Measurements from ENCODE around the gene LSP1.

DNA sequence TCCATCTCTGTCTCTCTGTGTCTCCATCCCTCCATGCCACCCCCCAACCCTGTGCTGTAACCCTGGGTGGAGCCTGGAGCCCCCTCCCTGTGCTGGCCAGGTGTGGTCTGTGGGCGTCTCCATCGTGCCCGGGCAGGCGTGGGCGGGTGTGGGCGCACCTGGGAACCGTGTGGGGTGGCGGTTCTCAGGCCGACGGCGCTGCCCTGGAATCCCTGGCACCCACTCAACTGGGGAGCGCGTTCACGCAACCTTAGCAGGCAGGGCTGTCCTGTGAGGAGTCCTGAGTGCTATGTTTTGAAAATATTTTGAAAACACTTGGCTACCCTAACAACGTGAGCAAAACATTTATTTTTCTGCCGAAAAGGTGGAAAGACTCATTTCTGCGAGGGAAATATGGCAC is 71.3 kb downstream of the LSP1 start:
- TF ChIP-seq, protein P1, sequence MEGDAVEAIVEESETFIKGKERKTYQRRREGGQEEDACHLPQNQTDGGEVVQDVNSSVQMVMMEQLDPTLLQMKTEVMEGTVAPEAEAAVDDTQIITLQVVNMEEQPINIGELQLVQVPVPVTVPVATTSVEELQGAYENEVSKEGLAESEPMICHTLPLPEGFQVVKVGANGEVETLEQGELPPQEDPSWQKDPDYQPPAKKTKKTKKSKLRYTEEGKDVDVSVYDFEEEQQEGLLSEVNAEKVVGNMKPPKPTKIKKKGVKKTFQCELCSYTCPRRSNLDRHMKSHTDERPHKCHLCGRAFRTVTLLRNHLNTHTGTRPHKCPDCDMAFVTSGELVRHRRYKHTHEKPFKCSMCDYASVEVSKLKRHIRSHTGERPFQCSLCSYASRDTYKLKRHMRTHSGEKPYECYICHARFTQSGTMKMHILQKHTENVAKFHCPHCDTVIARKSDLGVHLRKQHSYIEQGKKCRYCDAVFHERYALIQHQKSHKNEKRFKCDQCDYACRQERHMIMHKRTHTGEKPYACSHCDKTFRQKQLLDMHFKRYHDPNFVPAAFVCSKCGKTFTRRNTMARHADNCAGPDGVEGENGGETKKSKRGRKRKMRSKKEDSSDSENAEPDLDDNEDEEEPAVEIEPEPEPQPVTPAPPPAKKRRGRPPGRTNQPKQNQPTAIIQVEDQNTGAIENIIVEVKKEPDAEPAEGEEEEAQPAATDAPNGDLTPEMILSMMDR (IDR thresholded peaks at IDR 0.05; ENCODE audit: poor library complexity) = no peak
- TF ChIP-seq EZH2phosphoT487 (IDR thresholded peaks at IDR 0.05; ENCODE audit: low read depth, severe bottlenecking, unreplicated experiment) (no peak), EZH2 (IDR thresholded peaks at IDR 0.05; ENCODE audit: borderline replicate concordance) (no peak)
